Right cardiac atrium (tissue), 5 donors: ENCODE results near the gene PLXNA1. TPM values are rescaled to one million over a fixed set of nuclear protein-coding genes. Genes with fewer than 3 reads are reported as not detected.

ENCODE experiments used
- ATAC-seq, 2 donors: fragments of 200-7000 bp; cut with Tn5 transposase; one replicate each; pipeline versions ENCODE4 v1.8.0 to v1.9.1; 2020; ENCODE audit warnings: moderate library complexity in 2 of 2, mild to moderate bottlenecking in 1 of 2
- DNase-seq, 3 donors: peaks; one replicate each; pipeline ENCODE4 v3.0.0-alpha.2; 2020
- H3K27ac ChIP-seq: one replicate; pipeline ENCODE4 v1.5.1; 2013; ENCODE audit warnings: mild to moderate bottlenecking, low read length, control low read depth, moderate library complexity
- H3K27me3 ChIP-seq: one replicate; pipeline ENCODE4 v1.6.1; 2013; ENCODE audit not compliant: control insufficient read depth, insufficient read depth
- H3K4me1 ChIP-seq: one replicate; pipeline ENCODE4 v1.6.1; 2013; ENCODE audit warnings: low read length; ENCODE audit not compliant: control insufficient read depth, insufficient read depth
- H3K4me3 ChIP-seq: one replicate; pipeline ENCODE4 v1.5.1; 2013; ENCODE audit warnings: low read length, control low read depth
- H3K9me3 ChIP-seq: one replicate; pipeline ENCODE4 v1.6.1; 2013; ENCODE audit warnings: low read length; ENCODE audit not compliant: control insufficient read depth
- WGBS: extraction: QIAGEN DNeasy Blood & Tissue Kit; methylation state at CpG from one replicate; pipeline ENCODE4 v1.1.7; 2013; 5-methylcytosine and 5-hydroxymethylcytosine counted together
- intact Hi-C, 4 donors: fragments of 100-400 bp; cut with DNase I; formaldehyde crosslinking; loops; one replicate each; pipeline versions ENCODE4 v1.11.0 to v1.14.0; 2022 to 2023
- polyA plus RNA-seq: library from polyadenylated mRNA; stranded (reverse); fragments of 200-250 nt; gene quantifications from one replicate; pipeline ENCODE4 v1.2.3, GENCODE V29; 2013
- total RNA-seq, 4 donors: library from RNA; stranded (reverse); fragmentation: NEBNext Ultra II Directional; extraction: Animal tissue kit (Norgen Biotek cat#: 25700); gene quantifications; one replicate each; pipeline ENCODE4 v1.2.1, GENCODE V29; 2021
- donor health status: healthy with polysubstance abuse.
- donor health status: DM: no; HTN: yes; CAD: no.
- donor health status: DM: no; HTN: no; CAD: no.
- donor health status: DM: no; HTN: yes; CAD: no; lungs with severe emphysema.
- donor health status: DM: yes; HTN: yes; CAD: no.

The PLXNA1 gene
- total and polyA plus RNA-seq, 5 donors, result 9.9 to 17.8 (median 13.6) TPM

DNA sequence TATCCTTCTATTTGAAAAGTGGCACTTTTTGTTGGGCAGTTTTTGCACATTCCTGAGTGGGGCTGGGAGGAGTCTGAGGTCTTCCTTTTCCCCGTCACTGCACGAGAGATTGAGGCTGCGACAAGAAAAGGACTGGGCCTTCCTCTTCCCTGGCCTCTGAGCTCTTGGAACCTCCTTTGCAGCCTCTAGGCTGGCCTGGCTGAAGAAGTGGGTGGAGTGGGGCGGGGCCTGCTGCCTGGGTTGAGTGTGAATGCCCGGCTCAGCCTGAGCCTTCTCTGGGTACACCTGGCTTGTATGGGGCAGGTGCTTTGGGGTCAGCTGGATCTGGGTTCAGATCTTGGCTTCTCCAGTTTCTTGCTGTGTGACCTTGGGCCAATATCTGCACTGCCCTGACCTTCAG lies 43.1 kb downstream of the PLXNA1 start:
- no peak for DNase-seq
- Histone ChIP-seq H3K9me3 (no peaks in the 10 kb centered on the region), H3K4me1 (no peaks in the 10 kb centered on the region), H3K27ac (no peak overlapping the region), H3K4me3 (no peak overlapping the region), H3K27me3 (no peaks in the 10 kb centered on the region)
- intact Hi-C loops, result no loop called here
- WGBS, result 80% methylated on average over 5 of the region's 5 CpGs
- ATAC-seq, result no peak

- WGBS, result 90% methylated on average over 7 of the region's 7 CpGs
- intact Hi-C loops, result no loop called here
- H3K27ac ChIP-seq, result no peak overlapping the region
- no peak overlapping the region for H3K4me3 ChIP-seq
- H3K4me1 ChIP-seq, result no peaks in the 10 kb centered on the region
- DNase-seq, result peak in 1 of 3 donors; percentile 32
- no peaks in the 10 kb centered on the region for H3K27me3 ChIP-seq
- ATAC-seq, result no peak
- no peaks in the 10 kb centered on the region for H3K9me3 ChIP-seq
These were observed 43.7 kb downstream of the PLXNA1 start for GRCh38 chr3:127026661-127027060.

DNA sequence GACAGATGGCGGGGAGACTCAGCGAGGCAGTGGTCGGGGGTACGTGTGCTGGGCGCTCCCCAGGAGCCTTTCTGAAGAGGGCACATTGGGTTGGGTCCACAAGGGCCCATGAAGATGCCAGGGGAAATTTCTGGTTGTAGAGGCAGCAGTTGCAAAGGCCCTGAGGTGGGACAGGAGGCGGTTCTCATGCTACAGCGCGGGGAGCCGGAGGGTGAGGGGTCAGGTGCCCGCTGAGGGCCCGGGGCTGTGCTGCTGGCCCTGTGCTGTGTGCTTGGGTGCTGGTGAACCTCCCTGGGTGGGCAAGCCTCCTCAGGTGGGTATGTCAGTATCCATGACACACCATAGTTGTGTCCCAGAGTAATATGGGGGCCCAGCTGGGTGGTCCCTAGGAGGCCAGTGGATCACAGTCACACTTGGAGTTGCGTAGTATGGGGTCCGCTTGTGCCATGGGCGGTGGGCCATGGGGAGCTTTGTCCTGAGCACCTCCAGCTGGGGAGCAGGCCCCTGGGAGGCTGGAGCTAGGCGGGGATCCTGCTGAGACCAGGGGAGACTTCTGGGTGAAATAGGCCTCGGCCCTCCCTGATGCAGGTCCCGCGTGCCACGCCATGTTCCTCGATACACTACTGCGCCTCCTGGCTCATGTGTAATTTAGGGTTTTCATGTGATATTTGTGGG lies 44.3 kb downstream of the PLXNA1 start:
- no peak overlapping the region for H3K27ac ChIP-seq
- ATAC-seq, result no peak
- no peaks in the 10 kb centered on the region for H3K9me3 ChIP-seq
- intact Hi-C loops, result no loop called here
- H3K4me3 ChIP-seq, result no peak overlapping the region
- 98% methylated on average over 21 of the region's 21 CpGs for WGBS
- H3K27me3 ChIP-seq, result no peaks in the 10 kb centered on the region
- peak in 1 of 3 donors; percentile 54 for DNase-seq
- H3K4me1 ChIP-seq, result no peaks in the 10 kb centered on the region

DNA sequence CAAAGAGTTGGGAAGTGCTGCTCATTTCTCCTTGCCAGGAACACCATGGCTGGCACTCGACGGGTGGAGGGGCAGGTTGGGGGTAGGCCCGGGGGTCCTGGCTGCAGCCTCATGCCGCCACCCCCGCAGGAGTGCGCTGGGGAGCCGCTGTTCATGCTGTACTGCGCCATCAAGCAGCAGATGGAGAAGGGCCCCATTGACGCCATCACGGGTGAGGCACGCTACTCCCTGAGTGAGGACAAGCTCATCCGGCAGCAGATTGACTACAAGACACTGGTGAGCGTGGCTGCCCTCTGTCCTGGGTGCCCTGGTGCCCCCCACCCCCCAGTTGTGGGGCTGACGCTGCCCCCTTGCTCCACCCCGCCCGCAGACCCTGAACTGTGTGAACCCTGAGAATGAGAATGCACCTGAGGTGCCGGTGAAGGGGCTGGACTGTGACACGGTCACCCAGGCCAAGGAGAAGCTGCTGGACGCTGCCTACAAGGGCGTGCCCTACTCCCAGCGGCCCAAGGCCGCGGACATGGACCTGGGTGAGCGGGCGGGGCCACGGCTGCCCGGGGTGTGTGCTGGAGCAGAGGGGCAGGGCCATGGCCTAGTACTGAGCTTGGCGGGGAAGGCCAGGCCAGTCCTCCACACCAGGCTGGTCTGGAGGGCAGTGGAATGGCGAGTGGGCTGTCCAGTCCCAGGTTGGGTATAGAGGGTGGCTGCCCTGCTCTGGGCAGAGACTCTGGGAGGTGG lies 45.1 kb downstream of the PLXNA1 start:
- intact Hi-C loops, result no loop called here
- WGBS, result 93% methylated on average over 29 of the region's 29 CpGs
- no peaks in the 10 kb centered on the region for H3K27me3 ChIP-seq
- H3K4me1 ChIP-seq, result no peaks in the 10 kb centered on the region
- peak in 1 of 3 donors; percentile 58 for DNase-seq
- peak; percentile 10 to 21 for ATAC-seq
- H3K27ac ChIP-seq, result no peak overlapping the region
- H3K9me3 ChIP-seq, result no peaks in the 10 kb centered on the region
- no peak overlapping the region for H3K4me3 ChIP-seq

- ATAC-seq, result peak; percentile 20 to 42
- WGBS, result 85% methylated on average over 30 of the region's 30 CpGs
- intact Hi-C loops, result no loop called here
- H3K9me3 ChIP-seq, result no peaks in the 10 kb centered on the region
- H3K4me1 ChIP-seq, result no peaks in the 10 kb centered on the region
- peak; percentile 53 to 86 (median 81) for DNase-seq
- no peak overlapping the region for H3K4me3 ChIP-seq
- no peak overlapping the region for H3K27ac ChIP-seq
- H3K27me3 ChIP-seq, result no peaks in the 10 kb centered on the region
These were observed 46.1 kb downstream of the PLXNA1 start for GRCh38 chr3:127028781-127029657.

DNA sequence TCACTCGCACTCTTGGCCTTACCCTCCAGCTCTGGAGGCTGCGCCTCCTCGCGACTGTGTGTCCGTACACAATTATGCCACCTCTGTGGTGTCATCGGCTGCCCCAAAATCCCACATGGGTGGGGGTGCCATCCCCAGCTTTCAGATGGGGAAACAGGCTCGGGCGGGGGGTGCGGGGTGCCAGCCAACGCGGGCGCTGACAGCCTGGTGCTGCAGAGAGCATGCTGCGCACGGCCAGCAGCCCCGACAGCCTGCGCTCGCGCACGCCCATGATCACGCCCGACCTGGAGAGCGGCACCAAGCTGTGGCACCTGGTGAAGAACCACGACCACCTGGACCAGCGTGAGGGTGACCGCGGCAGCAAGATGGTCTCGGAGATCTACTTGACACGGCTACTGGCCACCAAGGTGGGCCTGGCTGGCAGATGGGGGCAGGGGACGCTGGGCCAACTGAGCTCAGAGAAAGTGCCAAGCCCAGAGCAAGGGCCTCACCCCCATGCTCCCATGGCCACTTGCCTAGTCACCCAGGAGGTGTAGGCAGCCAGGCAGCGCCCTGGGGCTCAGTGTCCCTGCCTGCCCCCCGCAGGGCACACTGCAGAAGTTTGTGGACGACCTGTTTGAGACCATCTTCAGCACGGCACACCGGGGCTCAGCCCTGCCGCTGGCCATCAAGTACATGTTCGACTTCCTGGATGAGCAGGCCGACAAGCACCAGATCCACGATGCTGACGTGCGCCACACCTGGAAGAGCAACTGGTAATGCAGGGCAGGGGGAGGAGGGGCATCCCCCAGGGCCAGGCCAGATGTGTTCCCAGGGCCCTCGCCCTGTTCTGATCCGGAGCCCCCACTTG lies 47.0 kb downstream of the PLXNA1 start:
- ATAC-seq (no peak), DNase-seq (peak in 2 of 3 donors; percentile 52 to 66)
- no peaks in the 10 kb centered on the region for H3K9me3 ChIP-seq
- WGBS, result 94% methylated on average over 42 of the region's 42 CpGs
- H3K27me3 ChIP-seq, result no peaks in the 10 kb centered on the region
- intact Hi-C loops, result no loop called here
- H3K4me3 ChIP-seq, result no peak overlapping the region
- H3K27ac ChIP-seq, result no peak overlapping the region
- H3K4me1 ChIP-seq, result no peaks in the 10 kb centered on the region

DNA sequence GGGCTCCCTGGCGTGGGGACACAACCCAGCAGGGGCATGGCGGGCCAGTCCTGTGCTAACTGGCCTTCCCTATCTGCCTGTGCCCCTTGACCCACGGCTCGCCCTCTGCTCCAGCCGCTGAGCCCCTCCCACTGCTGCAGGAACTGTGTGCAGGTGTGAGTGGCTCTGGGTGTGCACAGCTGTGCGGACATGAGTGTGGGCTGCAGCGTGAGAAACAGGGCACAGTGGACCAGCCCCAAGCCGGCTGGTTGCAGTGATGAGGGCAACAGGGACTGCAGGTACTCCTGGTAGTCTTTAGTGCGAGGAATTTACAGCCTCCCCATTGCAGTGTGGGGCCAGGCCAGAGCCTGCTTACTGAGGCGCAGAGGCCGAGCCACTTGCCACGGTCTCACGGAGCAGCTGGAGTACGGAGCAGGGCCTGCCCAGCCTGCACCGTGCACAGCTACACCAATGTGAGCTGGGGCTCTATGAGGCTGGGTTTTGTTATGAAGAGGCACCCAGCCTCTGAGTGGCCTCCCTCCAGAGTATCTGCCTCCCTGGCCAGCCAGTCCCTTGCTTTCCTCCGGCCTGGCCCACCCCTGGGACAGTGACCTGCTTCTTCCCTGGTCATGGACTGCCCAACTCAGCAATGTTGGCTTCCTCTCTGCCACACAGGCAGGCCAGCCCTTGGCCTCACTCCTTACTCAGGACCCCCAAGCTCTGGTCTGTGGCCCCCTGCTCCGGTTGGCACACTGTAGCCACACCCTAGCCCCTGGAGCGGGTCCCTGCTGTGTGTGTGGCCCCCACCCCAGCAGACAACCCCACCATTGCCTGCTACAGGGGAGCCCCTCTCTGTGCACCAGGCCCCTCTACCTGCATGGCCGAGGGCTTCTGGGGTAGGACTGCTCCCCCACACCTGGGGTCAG lies 47.8 kb downstream of the PLXNA1 start:
- Histone ChIP-seq H3K9me3 (no peaks in the 10 kb centered on the region), H3K27ac (no peak overlapping the region), H3K4me3 (no peak overlapping the region), H3K27me3 (no peaks in the 10 kb centered on the region), H3K4me1 (no peaks in the 10 kb centered on the region)
- DNase-seq, result peak in 2 of 3 donors; percentile 46 to 47
- ATAC-seq, result no peak
- intact Hi-C loops, result no loop called here
- 95% methylated on average over 19 of the region's 19 CpGs for WGBS

- Histone ChIP-seq H3K4me3 (no peak overlapping the region), H3K27ac (no peak overlapping the region), H3K27me3 (no peaks in the 10 kb centered on the region), H3K9me3 (no peaks in the 10 kb centered on the region), H3K4me1 (no peaks in the 10 kb centered on the region)
- DNase-seq (peak in 2 of 3 donors; percentile 37 to 41), ATAC-seq (no peak)
- intact Hi-C loops, result no loop called here
- WGBS, result 93% methylated on average over 9 of the region's 9 CpGs
These were observed 48.5 kb downstream of the PLXNA1 start for GRCh38 chr3:127031413-127031810.

- ATAC-seq, result no peak
- intact Hi-C loops, result no loop called here
- no peak overlapping the region for H3K4me3 ChIP-seq
These were observed 48.9 kb downstream of the PLXNA1 start for GRCh38 chr3:127031845-127032244.

More at GRCh38 chr3:127031845-127032244, 48.9 kb downstream of the PLXNA1 start:
- H3K4me1 ChIP-seq, result no peaks in the 10 kb centered on the region
- H3K27me3 ChIP-seq, result no peaks in the 10 kb centered on the region
- H3K27ac ChIP-seq, result no peak overlapping the region
- no peaks in the 10 kb centered on the region for H3K9me3 ChIP-seq
- peak; percentile 9 to 43 (median 43) for DNase-seq
- WGBS, result 90% methylated on average over 7 of the region's 7 CpGs
